ENCODE data around the gene PTTG1IP2. TPM values are rescaled to one million over a fixed set of nuclear protein-coding genes. Genes with fewer than 3 reads are reported as not detected.

Gene PTTG1IP2
- total RNA-seq, 1 experiment from 2014 or later: not detected

GRCh38 chr7:90538405-90538804 lies 69.0 kb downstream of the PTTG1IP2 start:
- no peak overlapping the region for H3K4me2 ChIP-seq (ENCODE audit: insufficient read depth, insufficient read length, low read length)
- DNase-seq: no peak

More at GRCh38 chr7:90538405-90538804, 69.0 kb downstream of the PTTG1IP2 start:
- Histone ChIP-seq H2BK120ac (ENCODE audit: low read depth, low read length, poor library complexity, severe bottlenecking) (no peak overlapping the region), H3K9me3 (ENCODE audit: control insufficient read depth, low read depth, low read length) (no peaks in the 10 kb centered on the region), H3K27ac (ENCODE audit: insufficient read length, low read depth, low read length) (no peak overlapping the region), H3K56ac (ENCODE audit: insufficient read length, low read depth, low read length) (no peak overlapping the region), H3K27me3 (ENCODE audit: insufficient read depth, low read length) (no peaks in the 10 kb centered on the region), H2BK20ac (ENCODE audit: low read depth, low read length, poor library complexity, severe bottlenecking) (no peak overlapping the region), H3K23me2 (ENCODE audit: insufficient read length, low read depth, low read length, poor library complexity, severe bottlenecking) (no peaks in the 10 kb centered on the region), H2BK5ac (ENCODE audit: insufficient read length, low read length) (no peak overlapping the region), H2BK15ac (ENCODE audit: low read depth, low read length) (no peak overlapping the region), H3K14ac (ENCODE audit: insufficient read depth, low read length) (no peak overlapping the region), H3K79me2 (ENCODE audit: insufficient read depth, low read length) (no peaks in the 10 kb centered on the region), H4K91ac (ENCODE audit: insufficient read length, low read depth, low read length) (no peak overlapping the region), H3K23ac (ENCODE audit: insufficient read length, low read depth, low read length) (no peak overlapping the region), H2BK12ac (ENCODE audit: insufficient read length, low read depth, low read length) (no peak overlapping the region), H3K79me1 (ENCODE audit: insufficient read depth, low read depth, low read length, poor library complexity, severe bottlenecking) (no peaks in the 10 kb centered on the region), H4K5ac (ENCODE audit: insufficient read length, low read depth, low read length) (no peak overlapping the region), H3K4ac (ENCODE audit: low read depth, low read length) (no peak overlapping the region), H3K4me1 (ENCODE audit: insufficient read depth, low read length) (peaks cover 2% of the 10 kb centered on the region; the same call in 1 of the 2 replicates), H3T11ph (ENCODE audit: low read length) (no peak overlapping the region), H4K8ac (replicated peaks; ENCODE audit: insufficient read length, low read depth, low read length) (no peak overlapping the region), H2AFZ (ENCODE audit: low read length) (no peak overlapping the region), H3K9ac (ENCODE audit: extremely low read depth, insufficient read length, low read length) (no peak overlapping the region), H2AK5ac (ENCODE audit: insufficient read length, low read length) (no peak overlapping the region), H3K18ac (ENCODE audit: insufficient read length, low read depth, low read length) (no peak overlapping the region), H4K20me1 (ENCODE audit: control insufficient read depth, insufficient read depth, insufficient read length) (no peaks in the 10 kb centered on the region)
- no peak overlapping the region for H3K27ac Mint-ChIP-seq
- no peaks in the 10 kb centered on the region for H3K36me3 Mint-ChIP-seq (ENCODE audit: insufficient read depth in 1 of 3, low read depth in 3 of 3)
- no peaks in the 10 kb centered on the region for H3K27me3 Mint-ChIP-seq (ENCODE audit: low read depth)
- H3K9me3 Mint-ChIP-seq: no peaks in the 10 kb centered on the region
- TF ChIP-seq CTCF (conservative IDR thresholded peaks at IDR 0.05): no peak
- H3K4me3 Mint-ChIP-seq: no peak overlapping the region
- H3K4me1 Mint-ChIP-seq: peaks cover 5 to 7% of the 10 kb centered on the region in 2 experiments; a peak in 3 of 4 replicates
- no CpG with 5 or more reads among the region's 2 CpGs for WGBS (ENCODE audit: extremely low coverage, insufficient read length, low lambda C conversion rate)

Data from H9 (cell line).